Smooth muscle cell (in vitro differentiated cells): ENCODE results near the gene PAIP2B. TPM values are rescaled to one million over a fixed set of nuclear protein-coding genes. Genes with fewer than 3 reads are reported as not detected.

Experiments used
- DNase-seq: peaks from one replicate; lab custom pipeline; 2025; ENCODE audit not compliant: unreplicated experiment; lab: John Stamatoyannopoulos, UW
- H2AFZ ChIP-seq: fragments of 200-600 bp; sonication (generic); 2 replicates; pipeline ENCODE4 v1.6.0; 2016; ENCODE audit warnings: antibody characterized with exemption, low read depth, mild to moderate bottlenecking
- H3F3A ChIP-seq: fragments of 200-600 bp; sonication (generic); 2 replicates; pipeline ENCODE4 v1.6.0; 2017; ENCODE audit warnings: antibody characterized with exemption, low read depth
- H3K27ac ChIP-seq: fragments of 200-600 bp; sonication (generic); 2 replicates; pipeline ENCODE4 v1.5.1; 2016; ENCODE audit warnings: low read depth, mild to moderate bottlenecking
- H3K27me3 ChIP-seq: fragments of 200-600 bp; sonication (generic); 2 replicates; pipeline ENCODE4 v1.6.1; 2016; ENCODE audit warnings: low read depth, mild to moderate bottlenecking
- H3K36me3 ChIP-seq: fragments of 200-600 bp; sonication (generic); 2 replicates; pipeline ENCODE4 v1.5.1; 2016; ENCODE audit warnings: low read depth
- H3K4me1 ChIP-seq: fragments of 200-600 bp; sonication (generic); 2 replicates; pipeline ENCODE4 v1.5.1; 2016; ENCODE audit warnings: low read depth
- H3K4me2 ChIP-seq: fragments of 200-600 bp; sonication (generic); 2 replicates; pipeline ENCODE4 v1.6.0; 2016; ENCODE audit warnings: mild to moderate bottlenecking
- H3K4me3 ChIP-seq: fragments of 200-600 bp; sonication (generic); 2 replicates; pipeline ENCODE4 v1.5.1; 2016; ENCODE audit warnings: mild to moderate bottlenecking
- H3K79me2 ChIP-seq: fragments of 200-600 bp; sonication (generic); 2 replicates; pipeline ENCODE4 v1.6.0; 2016; ENCODE audit warnings: low read depth, mild to moderate bottlenecking
- H3K9ac ChIP-seq: fragments of 200-600 bp; sonication (generic); 2 replicates; pipeline ENCODE4 v1.6.0; 2016; ENCODE audit warnings: low read depth
- H3K9me3 ChIP-seq: fragments of 200-600 bp; sonication (generic); replicated peaks from 2 replicates; pipeline ENCODE4 v1.5.1; 2016; ENCODE audit warnings: low read depth
- H4K20me1 ChIP-seq: fragments of 200-600 bp; sonication (generic); 2 replicates; pipeline ENCODE4 v1.6.0; 2016; ENCODE audit warnings: low read depth
- WGBS: methylation state at CpG from one replicate; pipeline ENCODE4 v1.1.7; 2016; ENCODE audit warnings: low lambda C conversion rate; 5-methylcytosine and 5-hydroxymethylcytosine counted together
- polyA plus RNA-seq: library from polyadenylated mRNA; unstranded; fragments of >200 nt; fragmentation: Nextera tagmentation; extraction: Ambion mirVana; gene quantifications from 2 replicates; pipeline ENCODE4 v1.2.1, GENCODE V29; 2016
- total RNA-seq: library from RNA; depleted of rRNA; stranded (reverse); fragments of >200 nt; gene quantifications from 2 replicates; pipeline ENCODE4 v1.2.3, GENCODE V29; 2014
- TF ChIP-seq, protein P1 (sequence below): fragments of 200-600 bp; sonication (generic); IDR thresholded peaks from 2 replicates; pipeline ENCODE4 v1.5.1; 2017; ENCODE audit warnings: borderline replicate concordance, mild to moderate bottlenecking, antibody characterized with exemption; ENCODE audit not compliant: insufficient read depth, poor library complexity, severe bottlenecking

Gene PAIP2B
- total and polyA plus RNA-seq, 2 experiments from 2014 or later = 1.2 to 2.4 TPM

DNA sequence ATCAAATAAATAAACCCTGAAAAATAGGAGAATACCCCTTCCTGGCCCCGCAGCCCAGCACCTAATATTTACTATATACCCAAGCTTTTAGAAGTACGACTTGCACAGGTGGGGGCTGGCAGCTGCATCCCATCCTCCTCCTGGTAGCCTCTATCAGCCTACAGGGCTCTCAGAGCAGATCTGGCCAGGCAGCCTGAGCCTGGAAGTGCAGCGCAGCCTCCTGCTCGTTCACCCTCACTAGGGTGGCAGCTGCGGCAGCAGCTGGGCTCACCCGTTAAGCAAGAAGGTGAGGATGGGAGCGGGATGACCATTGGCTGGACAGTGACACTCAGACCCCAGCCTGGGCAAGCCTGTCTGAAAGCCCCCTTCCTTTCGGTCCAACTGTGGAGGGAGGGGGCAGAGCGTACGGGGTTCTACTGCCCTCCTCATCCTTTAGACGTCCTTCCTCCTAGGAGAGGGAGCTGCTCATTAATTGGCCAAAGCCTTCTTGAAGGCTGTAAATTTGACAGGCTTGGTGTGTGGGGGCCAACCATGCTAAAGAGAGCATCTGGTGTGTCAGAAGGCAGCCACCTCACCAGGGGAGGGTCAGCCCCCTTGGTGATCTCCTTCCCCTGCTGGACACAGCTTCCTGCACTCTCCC, 73.2 kb downstream of the PAIP2B start:
- H3K4me1 ChIP-seq = no peaks in the 10 kb centered on the region
- TF ChIP-seq, protein P1, sequence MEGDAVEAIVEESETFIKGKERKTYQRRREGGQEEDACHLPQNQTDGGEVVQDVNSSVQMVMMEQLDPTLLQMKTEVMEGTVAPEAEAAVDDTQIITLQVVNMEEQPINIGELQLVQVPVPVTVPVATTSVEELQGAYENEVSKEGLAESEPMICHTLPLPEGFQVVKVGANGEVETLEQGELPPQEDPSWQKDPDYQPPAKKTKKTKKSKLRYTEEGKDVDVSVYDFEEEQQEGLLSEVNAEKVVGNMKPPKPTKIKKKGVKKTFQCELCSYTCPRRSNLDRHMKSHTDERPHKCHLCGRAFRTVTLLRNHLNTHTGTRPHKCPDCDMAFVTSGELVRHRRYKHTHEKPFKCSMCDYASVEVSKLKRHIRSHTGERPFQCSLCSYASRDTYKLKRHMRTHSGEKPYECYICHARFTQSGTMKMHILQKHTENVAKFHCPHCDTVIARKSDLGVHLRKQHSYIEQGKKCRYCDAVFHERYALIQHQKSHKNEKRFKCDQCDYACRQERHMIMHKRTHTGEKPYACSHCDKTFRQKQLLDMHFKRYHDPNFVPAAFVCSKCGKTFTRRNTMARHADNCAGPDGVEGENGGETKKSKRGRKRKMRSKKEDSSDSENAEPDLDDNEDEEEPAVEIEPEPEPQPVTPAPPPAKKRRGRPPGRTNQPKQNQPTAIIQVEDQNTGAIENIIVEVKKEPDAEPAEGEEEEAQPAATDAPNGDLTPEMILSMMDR = no peak
- peaks cover 7% of the 10 kb centered on the region for H3K36me3 ChIP-seq
- WGBS = 83% methylated on average over 11 of the region's 11 CpGs
- no peak overlapping the region for H2AFZ ChIP-seq
- H3K4me3 ChIP-seq = no peak overlapping the region
- H3K79me2 ChIP-seq = no peaks in the 10 kb centered on the region
- H3F3A ChIP-seq = peaks cover 8% of the 10 kb centered on the region
- no peaks in the 10 kb centered on the region for H3K27me3 ChIP-seq
- no peaks in the 10 kb centered on the region for H4K20me1 ChIP-seq
- no peak for DNase-seq
- no peaks in the 10 kb centered on the region for H3K9me3 ChIP-seq
- no peak overlapping the region for H3K9ac ChIP-seq
- H3K27ac ChIP-seq = no peak overlapping the region
- no peak overlapping the region for H3K4me2 ChIP-seq

DNA sequence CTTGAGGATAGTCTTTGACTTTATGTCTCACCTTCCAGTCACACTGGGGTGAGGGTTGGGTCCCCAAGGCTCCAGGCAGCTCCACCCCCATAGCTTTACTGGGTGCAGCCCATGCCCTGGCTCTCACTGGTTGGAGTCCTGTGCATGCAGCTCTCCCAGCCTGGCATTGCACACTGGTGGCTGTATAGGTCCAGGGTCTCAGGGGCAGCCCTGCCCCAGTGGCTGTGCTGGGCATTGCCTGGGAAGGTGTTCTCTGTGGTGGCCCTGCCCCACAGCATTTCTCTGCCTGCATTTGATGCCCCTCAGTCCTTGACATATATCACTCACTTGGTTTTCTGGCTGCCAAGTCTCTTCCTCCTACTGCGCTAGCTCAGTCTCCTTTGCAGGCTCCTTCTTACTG, 75.3 kb downstream of the PAIP2B start:
- no peak overlapping the region for H3K9ac ChIP-seq
- TF ChIP-seq, protein P1 = no peak
- no peak overlapping the region for H3K27ac ChIP-seq
- peaks cover 20% of the 10 kb centered on the region for H3K36me3 ChIP-seq
- H2AFZ ChIP-seq = no peak overlapping the region
- H3K4me1 ChIP-seq = no peaks in the 10 kb centered on the region
- DNase-seq = no peak
- no peaks in the 10 kb centered on the region for H3K79me2 ChIP-seq
- no peak overlapping the region for H3K4me3 ChIP-seq
- H3F3A ChIP-seq = peaks cover 13% of the 10 kb centered on the region
- WGBS = 100% methylated on average over 1 of the region's 1 CpG
- peaks cover 2% of the 10 kb centered on the region for H4K20me1 ChIP-seq
- H3K4me2 ChIP-seq = no peak overlapping the region
- no peaks in the 10 kb centered on the region for H3K27me3 ChIP-seq
- H3K9me3 ChIP-seq = no peaks in the 10 kb centered on the region

DNA sequence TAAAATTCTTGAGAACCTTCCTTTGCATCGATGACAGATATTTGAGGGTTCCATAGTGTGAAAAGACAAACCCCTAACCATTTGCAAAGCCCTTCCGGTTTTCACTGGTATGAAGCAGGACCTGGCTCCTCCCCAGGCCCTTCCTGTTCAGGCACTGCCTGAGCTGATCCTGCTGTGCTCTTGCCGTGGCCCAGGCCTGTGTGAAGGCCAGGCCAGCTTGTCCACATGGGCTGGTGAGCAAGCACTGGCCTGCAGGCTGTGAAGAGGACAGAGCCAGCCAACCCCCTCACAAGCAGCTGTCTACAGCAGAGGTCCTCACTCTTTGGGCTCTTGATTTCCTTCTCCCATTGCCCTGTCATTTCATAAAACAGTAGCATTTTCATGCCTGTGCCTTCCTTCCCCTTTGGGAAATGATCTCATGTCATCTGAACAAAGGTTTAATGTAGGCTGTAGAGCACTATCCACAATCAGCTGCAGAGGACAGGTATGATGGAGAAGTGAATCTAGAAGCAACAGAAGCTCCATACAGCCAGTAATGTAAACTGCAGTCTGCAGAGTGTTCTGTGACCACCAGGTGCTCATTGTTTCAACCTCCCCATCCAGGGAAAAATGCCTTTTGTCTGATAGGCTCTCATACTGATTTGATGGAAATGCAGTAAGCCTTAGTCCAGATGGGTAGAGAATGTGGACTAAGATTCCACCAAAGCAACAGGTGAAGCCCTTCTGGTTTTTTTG, 76.7 kb downstream of the PAIP2B start:
- Histone ChIP-seq H3K36me3 (peaks cover 30% of the 10 kb centered on the region), H4K20me1 (peaks cover 10% of the 10 kb centered on the region), H3K27me3 (no peaks in the 10 kb centered on the region), H3K9me3 (no peaks in the 10 kb centered on the region), H3K9ac (no peak overlapping the region), H3K4me1 (no peaks in the 10 kb centered on the region), H3K4me3 (no peak overlapping the region), H3K79me2 (no peaks in the 10 kb centered on the region), H2AFZ (no peak overlapping the region), H3K27ac (no peak overlapping the region), H3K4me2 (no peak overlapping the region), H3F3A (peaks cover 13% of the 10 kb centered on the region)
- no peak for DNase-seq
- TF ChIP-seq, protein P1 = no peak
- 77% methylated on average over 3 of the region's 3 CpGs for WGBS
